ENCODE measurements around the gene CACNA1F.
"Not testable (repeated sequence)": the region's sequence is repeated elsewhere in the genome, so short reads cannot be mapped to it uniquely, and the experiment has no call there.

CACNA1F gene

GRCh38 chrX:49192722-49193328 lies 40.3 kb downstream of the CACNA1F start:
- peak; percentile 56 for DNase-seq

GRCh38 chrX:49191574-49192011 lies 41.5 kb downstream of the CACNA1F start:
- peak; percentile 52 for DNase-seq

- DNase-seq = peak; percentile 85
These were observed 42.1 kb downstream of the CACNA1F start for GRCh38 chrX:49190821-49191573.

GRCh38 chrX:49189606-49190005 lies 43.5 kb downstream of the CACNA1F start:
- no peak for DNase-seq

- DNase-seq = no peak
These were observed 44.6 kb downstream of the CACNA1F start for GRCh38 chrX:49188468-49189076.

- no peak for DNase-seq
These were observed 45.6 kb downstream of the CACNA1F start for GRCh38 chrX:49187526-49187925.

- DNase-seq = no peak
These were observed 46.1 kb downstream of the CACNA1F start for GRCh38 chrX:49187028-49187394.

- peak; percentile 86 for DNase-seq
These were observed 46.8 kb downstream of the CACNA1F start, which contains the start of gene PRICKLE3 for GRCh38 chrX:49186125-49187027. Gene PRICKLE3 (minus strand): TSS chrX:49186373. CDS start chrX:49186297, 76 bp downstream.

- DNase-seq = peak; percentile 65
These were observed 48.6 kb downstream of the CACNA1F start for GRCh38 chrX:49184294-49185281.

- no peak for DNase-seq
These were observed 49.3 kb downstream of the CACNA1F start for GRCh38 chrX:49183701-49184281.

GRCh38 chrX:49179358-49179757 lies 53.8 kb downstream of the CACNA1F start:
- no peak for DNase-seq

GRCh38 chrX:49178537-49178936 lies 54.6 kb downstream of the CACNA1F start:
- DNase-seq = no peak

GRCh38 chrX:49177873-49178480 lies 55.2 kb downstream of the CACNA1F start:
- no peak for DNase-seq

GRCh38 chrX:49177338-49177833 lies 55.8 kb downstream of the CACNA1F start:
- DNase-seq = no peak

GRCh38 chrX:49176421-49177326 lies 56.5 kb downstream of the CACNA1F start:
- no peak for DNase-seq

GRCh38 chrX:49175435-49176274 lies 57.5 kb downstream of the CACNA1F start:
- DNase-seq = no peak

- no peak for DNase-seq
These were observed 58.4 kb downstream of the CACNA1F start for GRCh38 chrX:49174723-49175122.

GRCh38 chrX:49173544-49173943 lies 59.6 kb downstream of the CACNA1F start:
- not testable (repeated sequence) for DNase-seq

Data from stimulated activated CD4-positive, alpha-beta T cell treated with anti-CD3 and anti-CD28 coated beads, Interleukin-15, amount 100 ng/mL, for 24 hours (primary cell).